ENCODE results near the gene DYRK3. TPM values are rescaled to one million over a fixed set of nuclear protein-coding genes. Genes with fewer than 3 reads are reported as not detected.

DYRK3 gene
- total RNA-seq, 4 donors from 2014 or later = 2.2 to 4.7 (median 4.1) TPM

DNA sequence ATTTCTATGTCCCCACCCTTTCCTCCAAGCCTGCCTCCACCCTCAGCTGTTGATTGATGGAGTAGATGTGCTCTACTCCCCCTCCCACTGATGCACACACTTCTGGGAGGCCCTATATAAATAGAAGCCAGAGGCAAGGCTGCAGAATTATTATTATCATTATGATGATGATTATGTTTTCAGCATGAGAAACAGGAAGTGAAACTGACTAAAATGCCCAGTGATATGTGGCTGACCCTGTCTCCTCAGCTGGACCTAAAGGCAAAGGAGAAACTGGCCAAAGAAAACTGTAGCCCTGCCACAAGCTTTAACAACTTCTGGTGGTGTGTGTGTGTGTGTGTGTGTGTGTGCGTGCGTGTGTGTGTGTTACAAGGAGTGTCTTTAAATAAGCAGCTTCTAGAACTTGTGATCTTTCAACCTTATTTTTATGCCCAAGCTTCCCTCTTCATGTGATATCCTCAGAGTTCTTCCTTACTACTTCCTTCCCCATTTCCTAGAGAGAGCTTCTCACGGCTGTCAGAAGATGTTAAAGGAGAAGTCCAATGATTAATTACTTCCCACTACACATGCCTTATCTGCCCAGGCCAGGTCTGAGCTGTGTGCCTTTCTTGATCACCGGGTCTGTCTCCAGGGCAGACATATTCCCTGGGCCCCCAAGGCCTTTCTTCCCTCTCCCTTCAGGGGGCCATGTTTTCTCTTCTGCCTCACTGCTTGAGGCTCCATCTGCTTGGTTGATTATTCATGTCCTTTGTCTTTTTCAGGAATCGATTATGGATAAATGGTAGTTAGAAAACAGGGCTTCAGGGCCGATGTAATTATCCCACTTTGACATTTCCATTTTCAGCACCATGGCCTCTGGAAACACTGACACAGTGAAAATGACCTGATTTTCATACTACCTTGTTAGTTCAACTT, 37.8 kb downstream of the DYRK3 start:
- DNase-seq (ENCODE audit: low spot score in 2 of 2) = no peak
- 42% methylated on average over 6 of the region's 6 CpGs for WGBS
- Histone ChIP-seq H3K27ac (peak overlapping the region; percentile 22), H3K36me3 (no peaks in the 10 kb centered on the region), H3K4me1 (peaks cover 39% of the 10 kb centered on the region), H3K9me3 (no peaks in the 10 kb centered on the region), H3K27me3 (no peaks in the 10 kb centered on the region), H3K4me3 (no peak overlapping the region)
- TF ChIP-seq, protein P1, sequence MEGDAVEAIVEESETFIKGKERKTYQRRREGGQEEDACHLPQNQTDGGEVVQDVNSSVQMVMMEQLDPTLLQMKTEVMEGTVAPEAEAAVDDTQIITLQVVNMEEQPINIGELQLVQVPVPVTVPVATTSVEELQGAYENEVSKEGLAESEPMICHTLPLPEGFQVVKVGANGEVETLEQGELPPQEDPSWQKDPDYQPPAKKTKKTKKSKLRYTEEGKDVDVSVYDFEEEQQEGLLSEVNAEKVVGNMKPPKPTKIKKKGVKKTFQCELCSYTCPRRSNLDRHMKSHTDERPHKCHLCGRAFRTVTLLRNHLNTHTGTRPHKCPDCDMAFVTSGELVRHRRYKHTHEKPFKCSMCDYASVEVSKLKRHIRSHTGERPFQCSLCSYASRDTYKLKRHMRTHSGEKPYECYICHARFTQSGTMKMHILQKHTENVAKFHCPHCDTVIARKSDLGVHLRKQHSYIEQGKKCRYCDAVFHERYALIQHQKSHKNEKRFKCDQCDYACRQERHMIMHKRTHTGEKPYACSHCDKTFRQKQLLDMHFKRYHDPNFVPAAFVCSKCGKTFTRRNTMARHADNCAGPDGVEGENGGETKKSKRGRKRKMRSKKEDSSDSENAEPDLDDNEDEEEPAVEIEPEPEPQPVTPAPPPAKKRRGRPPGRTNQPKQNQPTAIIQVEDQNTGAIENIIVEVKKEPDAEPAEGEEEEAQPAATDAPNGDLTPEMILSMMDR (IDR thresholded peaks at IDR 0.05) = no peak
- TF ChIP-seq POLR2AphosphoS5 (IDR thresholded peaks at IDR 0.05) = no peak
- TF ChIP-seq EP300 (IDR thresholded peaks at IDR 0.05) = no peak
- TF ChIP-seq POLR2A (IDR thresholded peaks at IDR 0.05) = no peak

GRCh38 chr1:206674236-206674635, 38.9 kb downstream of the DYRK3 start:
- no peaks in the 10 kb centered on the region for H3K36me3 ChIP-seq
- peak overlapping the region; percentile 57 for H3K27ac ChIP-seq
- H3K9me3 ChIP-seq = no peaks in the 10 kb centered on the region
- no peaks in the 10 kb centered on the region for H3K27me3 ChIP-seq
- H3K4me3 ChIP-seq = no peak overlapping the region
- no peak for DNase-seq (ENCODE audit: low spot score in 2 of 2)
- TF ChIP-seq POLR2A (IDR thresholded peaks at IDR 0.05) = no peak
- TF ChIP-seq, protein P1 (IDR thresholded peaks at IDR 0.05) = no peak
- no peak for TF ChIP-seq POLR2AphosphoS5 (IDR thresholded peaks at IDR 0.05)
- TF ChIP-seq EP300 (IDR thresholded peaks at IDR 0.05) = no peak
- WGBS = 89% methylated on average over 3 of the region's 3 CpGs
- peaks cover 39% of the 10 kb centered on the region for H3K4me1 ChIP-seq

- TF ChIP-seq, protein P1 (IDR thresholded peaks at IDR 0.05) = no peak
- TF ChIP-seq POLR2A (IDR thresholded peaks at IDR 0.05) (no peak), EP300 (IDR thresholded peaks at IDR 0.05) (no peak), POLR2AphosphoS5 (IDR thresholded peaks at IDR 0.05) (no peak)
- Histone ChIP-seq H3K4me3 (no peak overlapping the region), H3K27ac (peak overlapping the region; percentile 57), H3K27me3 (no peaks in the 10 kb centered on the region), H3K9me3 (no peaks in the 10 kb centered on the region), H3K4me1 (peaks cover 39% of the 10 kb centered on the region), H3K36me3 (no peaks in the 10 kb centered on the region)
- DNase-seq (ENCODE audit: low spot score in 2 of 2) = no peak
- WGBS = 50% methylated on average over 1 of the region's 1 CpG
Observed at GRCh38 chr1:206674745-206675175, 39.4 kb downstream of the DYRK3 start.

DNA sequence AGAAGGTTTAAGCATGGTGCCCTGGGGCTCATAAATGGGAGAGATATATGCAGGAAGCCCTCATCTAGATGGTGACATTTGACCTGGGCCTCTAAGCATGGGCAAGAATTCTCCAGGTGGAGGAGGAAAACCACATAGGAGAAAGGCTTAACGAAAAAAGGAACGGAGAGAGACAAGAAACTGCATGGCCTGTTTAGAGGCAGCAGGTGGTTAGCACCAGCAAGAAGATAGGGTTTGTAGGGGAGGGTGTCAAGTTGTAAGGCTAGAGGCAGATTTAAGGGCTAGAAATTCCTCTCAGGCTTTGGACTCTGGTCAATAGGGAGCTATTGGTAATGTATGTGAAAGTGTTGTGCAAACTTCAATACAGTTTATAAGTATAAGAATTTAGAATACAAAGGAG, 41.2 kb downstream of the DYRK3 start:
- DNase-seq (ENCODE audit: low spot score in 2 of 2) = no peak
- Histone ChIP-seq H3K4me1 (peaks cover 39% of the 10 kb centered on the region), H3K4me3 (no peak overlapping the region), H3K36me3 (no peaks in the 10 kb centered on the region), H3K27ac (no peak overlapping the region), H3K27me3 (no peaks in the 10 kb centered on the region), H3K9me3 (no peaks in the 10 kb centered on the region)
- TF ChIP-seq, protein P1 (IDR thresholded peaks at IDR 0.05) = no peak
- 86% methylated on average over 2 of the region's 2 CpGs for WGBS

GRCh38 chr1:206678490-206678889, 43.2 kb downstream of the DYRK3 start:
- no peak overlapping the region for H3K27ac ChIP-seq
- H3K4me1 ChIP-seq = peaks cover 22% of the 10 kb centered on the region
- no peaks in the 10 kb centered on the region for H3K9me3 ChIP-seq
- TF ChIP-seq POLR2AphosphoS5 (IDR thresholded peaks at IDR 0.05) = no peak
- TF ChIP-seq EP300 (IDR thresholded peaks at IDR 0.05) = no peak
- TF ChIP-seq, protein P1 (IDR thresholded peaks at IDR 0.05) = no peak
- TF ChIP-seq POLR2A (IDR thresholded peaks at IDR 0.05) = no peak
- no peak overlapping the region for H3K4me3 ChIP-seq
- no peaks in the 10 kb centered on the region for H3K36me3 ChIP-seq
- H3K27me3 ChIP-seq = no peaks in the 10 kb centered on the region
- DNase-seq (ENCODE audit: low spot score in 2 of 2) = no peak
- 70% methylated on average over 3 of the region's 3 CpGs for WGBS
